ENCODE measurements around the gene P4HA2. TPM values are rescaled to one million over a fixed set of nuclear protein-coding genes. Genes with fewer than 3 reads are reported as not detected.
A peak's percentile ranks its signal among the peaks of the same experiment; 100 is the strongest.

P4HA2 gene
- total RNA-seq, 1 donor from 2014 or later = 13.9 TPM

DNA sequence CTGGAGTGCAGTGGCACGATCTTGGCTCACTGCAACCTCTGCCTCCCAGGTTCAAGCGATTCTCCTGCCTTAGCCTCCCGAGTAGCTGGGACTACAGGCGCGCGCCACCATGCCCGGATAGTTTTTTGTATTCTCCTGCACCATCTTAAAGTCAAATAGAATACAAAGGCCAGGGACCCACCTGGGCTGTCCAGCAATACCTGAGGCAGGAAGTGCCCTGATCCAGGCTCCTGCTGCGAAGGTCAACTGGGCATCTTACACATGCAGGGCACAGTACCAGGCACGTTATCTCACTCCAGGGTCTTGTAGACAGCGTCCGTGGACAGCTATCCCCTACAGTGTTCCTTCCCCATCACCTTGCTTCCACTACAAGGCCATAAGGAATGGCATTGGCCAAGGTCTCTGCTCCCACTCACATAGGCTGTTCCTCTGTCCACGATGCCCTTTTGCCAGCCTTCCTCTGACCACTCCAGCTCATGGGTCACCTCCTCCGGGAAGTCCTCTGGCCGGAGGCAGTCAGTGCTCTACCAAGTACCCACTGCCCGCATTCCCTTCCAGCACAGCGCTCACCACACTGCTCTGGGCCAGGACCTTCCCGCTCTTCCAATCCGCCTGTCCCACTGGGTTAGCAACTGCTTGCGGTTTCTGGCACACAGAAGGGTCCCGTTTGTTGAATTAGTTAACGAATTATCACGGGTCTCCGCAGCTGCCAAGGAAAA is 978 bp downstream of the P4HA2 start:
- FAIRE-seq (no peak), DNase-seq (ENCODE audit: low spot score in 2 of 2) (no peak)

DNA sequence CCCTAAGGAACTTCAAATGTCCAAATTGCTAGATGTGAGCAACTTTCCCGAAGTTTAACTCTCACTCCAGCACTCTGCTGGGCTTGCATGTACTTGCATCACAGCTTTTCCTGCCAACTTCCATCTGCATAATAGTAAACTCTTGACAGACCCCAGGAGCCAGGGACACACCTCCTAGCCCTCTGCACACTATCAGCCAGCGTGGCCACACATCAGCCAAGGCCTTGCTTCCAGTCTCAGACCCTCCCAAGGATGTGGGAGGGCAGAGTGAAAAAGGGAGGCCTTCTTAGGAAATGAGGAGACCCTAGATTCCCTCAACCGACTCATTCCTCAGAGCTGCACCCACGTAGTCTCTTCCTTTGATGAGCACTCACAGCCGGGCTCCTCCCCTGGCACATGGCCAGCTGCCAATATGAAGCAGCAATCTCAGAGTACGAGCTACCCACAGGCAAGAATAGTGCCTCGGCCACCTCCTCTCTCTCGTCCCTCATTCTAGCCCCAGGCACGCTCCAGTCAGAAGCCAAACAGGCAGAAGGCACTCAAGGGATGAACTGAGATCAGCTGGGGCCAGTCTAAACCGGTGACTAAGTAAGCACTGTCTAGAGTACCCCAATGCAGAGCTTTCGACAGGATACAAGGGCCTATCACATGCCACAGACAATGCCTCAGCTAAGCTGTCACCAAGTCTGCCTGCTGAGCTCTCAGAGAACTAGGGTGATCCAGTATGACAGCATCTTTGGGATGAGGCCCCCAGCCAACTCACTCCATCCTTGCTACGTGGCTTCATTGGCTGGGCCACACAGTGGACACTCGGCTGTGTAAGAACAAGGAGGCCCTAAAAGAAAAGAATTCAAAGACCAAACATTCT is 2.3 kb downstream of the P4HA2 start:
- peak in 1 of 2 donors; percentile 50 for DNase-seq (ENCODE audit: low spot score in 2 of 2)
- FAIRE-seq = no peak

DNA sequence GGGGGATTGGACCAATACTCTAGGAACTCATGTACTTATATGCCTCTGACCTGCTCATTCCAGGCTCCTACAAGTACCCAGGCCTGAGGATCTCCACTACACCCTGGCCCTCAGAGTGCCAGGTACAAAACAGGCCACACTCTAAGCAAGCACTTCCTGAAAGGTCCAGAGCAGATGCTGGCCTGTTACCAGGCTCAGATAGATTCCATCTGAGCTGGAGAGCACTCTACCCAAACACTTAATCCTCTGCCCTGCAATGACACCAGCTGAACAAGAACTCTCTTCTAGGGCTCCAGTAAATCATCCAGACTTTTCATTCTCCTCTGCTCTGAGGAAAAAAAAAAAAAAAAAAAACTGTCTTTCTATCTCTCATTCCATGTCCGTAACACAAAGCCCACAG is 2.9 kb downstream of the P4HA2 start:
- DNase-seq (ENCODE audit: low spot score in 2 of 2) (no peak), FAIRE-seq (no peak)

DNA sequence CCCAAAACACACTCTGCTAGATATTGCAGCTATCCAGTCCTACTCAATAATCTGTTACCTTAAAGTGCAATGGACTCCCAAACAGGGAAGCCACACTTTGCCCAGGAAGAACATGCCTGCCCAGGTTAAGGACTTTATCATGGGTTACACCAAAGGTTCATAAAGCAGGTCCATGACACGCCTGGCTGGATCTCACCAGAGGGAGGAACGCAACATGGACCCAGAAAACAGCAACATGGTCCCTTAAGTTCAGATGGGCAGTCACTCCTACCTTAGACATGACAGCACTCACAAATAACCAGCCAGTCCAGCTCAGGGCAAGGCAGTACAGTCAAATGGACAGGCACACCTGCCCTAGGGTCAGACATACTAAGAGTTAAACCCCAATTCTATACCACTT is 3.8 kb downstream of the P4HA2 start:
- FAIRE-seq (no peak), DNase-seq (ENCODE audit: low spot score in 2 of 2) (no peak)

DNA sequence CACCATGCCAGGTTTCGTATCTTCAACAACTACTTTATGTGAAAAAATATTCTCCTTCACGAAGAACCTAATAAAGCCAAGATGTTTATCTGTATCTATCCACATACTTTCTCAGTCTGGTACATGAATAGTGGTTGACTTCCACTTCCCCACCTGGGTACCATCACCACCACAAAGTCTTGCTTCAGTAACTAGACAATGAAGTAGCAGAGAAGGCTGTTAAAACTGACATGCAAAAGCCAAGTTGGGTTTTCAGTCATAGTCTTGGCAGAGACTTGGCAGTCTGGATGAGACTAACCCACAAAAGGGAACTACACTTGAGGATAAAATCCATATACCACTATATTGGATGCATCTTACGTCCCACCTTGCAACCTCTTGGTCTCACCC is 5.0 kb downstream of the P4HA2 start:
- FAIRE-seq (no peak), DNase-seq (ENCODE audit: low spot score in 2 of 2) (no peak)

DNA sequence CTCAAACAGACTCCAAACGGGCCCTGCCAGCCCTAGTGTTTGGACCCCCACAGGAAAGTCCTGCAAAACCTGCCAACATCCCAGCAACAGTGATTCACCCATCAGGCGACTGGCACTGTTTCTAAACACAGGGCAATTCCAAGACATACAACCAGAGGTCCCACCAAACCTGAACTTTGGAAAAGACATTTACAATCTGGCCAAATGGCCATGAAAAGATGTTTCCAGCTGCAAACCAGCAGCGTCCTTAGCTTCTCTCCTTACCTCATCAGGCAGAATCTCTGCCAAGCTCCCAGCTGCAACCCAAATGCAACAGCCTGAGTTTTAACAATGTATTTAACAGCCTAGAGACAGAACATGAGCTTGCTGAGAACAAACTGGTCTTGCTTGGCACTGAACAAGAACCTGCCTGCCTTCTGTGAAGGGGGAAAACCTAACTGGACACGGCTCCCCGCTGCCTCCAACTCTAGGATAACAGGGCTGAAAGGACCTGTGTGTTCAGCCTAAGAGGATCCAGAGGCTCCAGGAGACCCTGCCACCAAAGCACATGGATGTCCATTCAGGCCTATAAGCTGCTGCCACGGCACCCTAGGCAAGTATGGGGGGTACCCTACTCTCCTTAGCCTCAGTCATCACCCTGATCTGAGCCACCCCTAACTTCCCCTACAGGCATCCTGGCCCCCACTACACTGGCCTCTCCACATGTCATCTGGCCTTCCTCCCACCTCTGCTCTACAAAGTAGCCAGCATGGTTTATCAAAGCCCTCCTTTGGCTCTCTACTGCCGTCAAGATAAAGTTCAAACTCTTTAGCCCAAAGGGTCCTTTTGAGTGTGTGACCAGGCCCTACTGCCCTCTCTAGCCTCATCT is 5.6 kb downstream of the P4HA2 start:
- no peak for FAIRE-seq

DNA sequence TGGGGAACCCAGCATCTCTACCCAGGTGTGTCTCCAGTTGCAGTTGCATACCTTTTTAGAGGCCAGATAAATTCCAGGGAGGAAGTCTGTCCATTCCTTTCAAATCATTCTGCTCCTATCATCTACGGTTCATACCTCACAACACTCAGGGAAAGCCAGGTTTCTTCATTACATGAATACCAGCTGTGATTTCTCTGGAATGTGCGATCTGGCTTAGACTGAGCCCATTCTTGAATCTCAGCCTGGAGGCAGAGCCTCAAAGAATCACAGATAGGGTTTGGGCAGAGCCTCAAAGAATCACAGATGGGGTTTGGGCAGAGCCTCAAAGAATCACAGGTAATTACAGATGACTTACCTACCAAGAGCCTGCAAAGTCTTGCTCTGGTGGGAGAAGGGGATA is 7.2 kb downstream of the P4HA2 start:
- DNase-seq (ENCODE audit: low spot score in 2 of 2) (no peak), FAIRE-seq (no peak)

More for the DNA sequence above, 5.6 kb downstream of the P4HA2 start:
- DNase-seq (ENCODE audit: low spot score in 2 of 2) = peak in 1 of 2 donors; percentile 28

DNA sequence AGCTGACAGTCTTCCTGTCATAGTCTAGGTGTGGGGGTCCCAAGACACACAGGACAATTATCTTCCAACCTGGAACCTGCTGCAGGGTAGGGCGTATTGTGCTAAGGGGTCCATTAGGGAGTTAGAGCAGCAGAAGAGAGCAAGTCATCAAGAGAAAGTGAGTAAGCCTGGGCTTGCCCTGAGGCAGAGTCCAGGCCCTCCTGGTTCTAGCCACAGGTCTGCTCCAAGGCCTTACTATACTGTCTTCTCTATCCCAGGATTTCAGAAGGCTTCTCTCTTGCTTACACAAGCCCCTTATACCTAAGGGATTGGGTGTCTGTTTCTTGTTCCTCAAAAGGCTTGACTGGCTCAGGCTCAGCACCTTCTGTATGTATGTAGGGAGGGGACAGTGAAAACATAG is 7.7 kb downstream of the P4HA2 start:
- DNase-seq (ENCODE audit: low spot score in 2 of 2) = no peak
- FAIRE-seq = no peak

DNA sequence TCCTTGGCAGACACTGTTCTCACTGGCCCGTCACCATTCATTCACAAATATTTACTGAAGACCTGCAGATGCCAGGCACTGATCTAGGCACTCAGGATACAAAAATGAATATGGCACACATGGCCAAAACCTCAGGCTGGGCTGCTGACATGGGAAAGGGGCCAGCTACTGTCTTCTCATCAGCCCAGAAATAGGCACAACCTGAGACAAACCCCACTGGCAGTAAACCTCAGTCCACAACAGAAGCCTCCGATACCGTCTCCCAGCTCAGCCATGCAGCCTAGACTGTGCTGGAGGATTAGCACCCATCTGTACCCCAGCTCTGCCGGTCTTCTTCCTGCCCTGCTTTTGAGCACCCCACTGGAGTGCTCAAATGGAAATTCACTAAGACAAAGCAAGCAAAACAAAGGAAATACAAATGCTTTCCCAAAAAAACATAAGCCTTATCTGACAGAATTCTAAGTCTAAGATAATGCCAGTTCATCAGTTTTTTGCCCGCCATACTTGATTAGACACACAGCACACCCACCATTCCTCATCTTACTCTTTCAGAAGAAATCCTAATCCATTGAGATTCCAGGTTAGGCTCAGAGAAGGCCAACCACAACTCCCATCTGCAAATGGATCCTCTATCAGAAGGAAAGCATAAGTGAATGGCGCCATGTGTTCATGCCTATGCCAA is 8.2 kb downstream of the P4HA2 start:
- FAIRE-seq (no peak), DNase-seq (ENCODE audit: low spot score in 2 of 2) (no peak)

DNA sequence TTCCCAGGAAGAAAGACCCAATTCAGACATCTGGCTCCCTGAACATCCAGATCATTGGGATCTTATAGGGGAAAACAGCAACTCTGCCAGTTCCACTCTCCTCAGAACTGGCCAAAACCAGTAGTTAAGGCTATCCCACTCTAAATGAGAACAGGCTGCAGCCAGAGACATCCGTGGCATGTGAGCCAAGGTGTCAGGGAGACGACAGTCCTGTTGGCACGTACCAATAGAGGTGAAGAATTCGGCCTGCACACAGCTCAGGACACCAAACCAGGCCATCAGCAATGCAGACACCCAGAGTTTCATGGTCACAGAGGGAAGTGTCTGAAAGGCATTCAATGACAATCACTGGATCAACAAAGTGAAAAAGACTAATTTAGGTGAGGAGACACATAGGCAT is 9.3 kb downstream of the P4HA2 start:
- FAIRE-seq = no peak
- DNase-seq (ENCODE audit: low spot score in 2 of 2) = no peak

DNA sequence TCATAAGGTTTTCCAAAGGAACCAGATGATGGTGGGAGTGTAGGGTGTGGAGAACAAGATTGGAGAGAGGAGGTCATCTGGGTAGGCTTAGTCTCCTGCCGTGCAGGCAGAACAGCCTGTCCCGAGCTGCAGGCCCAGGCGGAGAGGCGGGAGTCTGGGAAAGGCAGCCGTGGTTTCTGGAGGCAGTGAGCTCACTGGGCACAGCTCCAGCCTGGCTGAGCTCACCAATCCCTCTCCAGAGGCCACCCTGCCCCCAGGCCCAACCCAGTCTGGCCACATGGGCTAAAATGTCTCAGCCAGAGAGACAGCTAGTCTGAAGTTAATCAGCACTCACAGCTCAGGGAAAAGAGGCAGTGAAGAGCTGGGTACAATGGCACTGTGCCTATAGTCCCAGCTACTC is 12.3 kb downstream of the P4HA2 start:
- DNase-seq (ENCODE audit: low spot score in 2 of 2) (peak; percentile 31 to 69), FAIRE-seq (no peak)

DNA sequence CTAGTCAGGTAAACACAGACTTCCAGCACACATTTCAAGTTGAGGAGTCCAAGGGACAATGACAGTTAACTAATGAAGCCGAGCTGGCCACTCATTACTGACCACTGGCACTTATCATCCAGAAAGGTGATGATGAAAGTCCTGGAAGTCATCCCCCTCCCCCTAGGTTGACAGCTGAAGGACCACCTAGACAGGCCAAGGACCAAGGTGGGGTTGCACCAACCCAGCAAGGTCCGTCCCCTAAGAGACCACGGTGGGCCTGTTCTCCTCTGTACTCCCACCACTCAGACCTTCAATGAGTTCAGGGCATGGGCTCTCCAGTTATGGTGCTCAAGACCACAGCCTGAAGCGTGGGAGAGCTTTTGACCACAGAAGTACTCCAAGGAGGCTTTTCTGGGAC is 13.2 kb downstream of the P4HA2 start:
- DNase-seq (ENCODE audit: low spot score in 2 of 2) (no peak), FAIRE-seq (no peak)

DNA sequence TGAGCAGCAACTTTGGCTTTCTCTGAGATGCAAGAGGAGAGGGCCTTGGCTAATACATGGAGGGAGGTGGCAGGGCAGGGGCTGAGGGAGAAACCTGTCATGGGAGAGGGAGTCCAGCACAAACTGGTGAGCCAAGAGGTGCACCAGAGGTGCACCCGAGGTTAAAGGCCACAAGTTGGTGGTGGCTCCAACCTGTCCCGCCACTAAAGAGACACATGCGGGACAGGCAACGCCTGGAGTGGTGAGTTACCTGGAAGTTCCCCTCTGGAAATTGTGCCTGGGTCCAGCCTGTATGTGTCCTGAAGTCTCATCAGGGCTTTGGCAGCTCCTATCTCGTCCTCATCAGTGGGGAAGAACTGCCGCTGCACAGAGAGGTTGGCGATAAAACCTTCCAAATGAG is 14.0 kb downstream of the P4HA2 start:
- no peak for FAIRE-seq

DNA sequence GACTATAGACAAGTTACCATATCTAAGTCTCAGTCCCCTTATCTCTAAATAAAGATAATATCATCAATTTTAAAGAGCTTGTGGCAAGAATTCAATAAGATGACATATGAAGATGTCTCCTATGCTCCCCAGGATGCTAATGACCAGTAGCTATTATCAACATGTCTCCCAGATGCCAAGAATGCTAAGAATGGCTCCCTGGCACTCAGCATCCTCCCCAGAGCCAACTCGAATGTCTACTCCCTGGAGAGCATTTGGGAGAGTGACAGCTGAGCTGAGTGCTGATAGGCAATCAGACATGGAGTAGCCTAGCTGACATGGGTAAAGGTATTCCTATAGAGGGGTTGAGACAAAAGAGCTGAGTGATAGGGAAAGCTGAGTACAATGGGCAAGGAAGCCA is 15.9 kb downstream of the P4HA2 start:
- FAIRE-seq (no peak), DNase-seq (ENCODE audit: low spot score in 2 of 2) (no peak)

More for the DNA sequence above, 14.0 kb downstream of the P4HA2 start:
- no peak for DNase-seq (ENCODE audit: low spot score in 2 of 2)

DNA sequence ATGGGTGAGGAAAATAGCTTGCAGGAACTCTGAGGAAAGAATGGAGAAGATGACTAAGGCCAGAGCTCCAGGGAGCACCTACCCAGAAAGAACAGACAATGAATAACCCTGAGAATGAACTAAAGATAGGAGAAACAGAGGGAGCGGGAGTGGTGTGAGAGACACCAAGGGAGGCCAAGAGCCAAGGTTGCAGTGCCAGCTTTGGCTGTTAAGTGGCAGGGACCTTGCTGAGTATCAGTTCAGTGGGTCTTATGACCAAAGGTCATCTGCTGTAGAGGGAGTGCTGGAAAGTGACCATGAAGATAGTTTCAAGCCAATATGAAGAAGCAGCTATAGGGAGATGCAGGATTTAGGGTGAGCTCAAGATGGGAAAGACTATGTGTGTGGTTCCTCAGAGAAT is 16.7 kb downstream of the P4HA2 start:
- FAIRE-seq = no peak

DNA sequence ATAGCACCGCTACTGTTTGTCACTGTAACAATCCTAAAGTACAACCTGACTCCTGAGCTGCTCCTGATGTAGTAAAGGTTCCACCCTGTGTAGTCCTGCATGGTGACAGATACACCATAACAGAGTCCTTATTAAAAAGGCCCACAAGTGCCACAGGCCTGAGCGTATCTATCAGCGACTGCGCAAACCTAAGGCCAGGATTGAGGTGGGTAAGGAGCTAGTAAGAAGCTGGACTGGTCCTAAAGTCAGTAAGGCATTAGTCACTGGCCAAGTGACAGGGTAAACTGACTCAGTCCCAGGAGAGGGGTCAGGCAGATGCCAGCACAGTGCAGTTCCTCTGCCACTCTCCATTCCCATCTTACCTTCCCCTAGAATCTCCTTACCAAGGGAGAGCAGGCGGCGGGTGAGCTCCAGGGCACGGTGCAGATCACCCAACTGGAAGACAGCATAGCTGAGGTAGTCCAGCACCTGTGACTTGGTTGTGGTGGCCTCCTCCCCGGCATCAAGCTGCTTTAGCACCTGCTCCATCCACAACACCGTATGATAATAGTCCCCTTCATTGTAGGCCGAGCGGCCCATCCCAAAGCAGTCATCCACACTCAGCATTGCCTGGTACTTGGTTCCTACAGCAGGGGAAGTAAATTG is 17.6 kb downstream of the P4HA2 start:
- FAIRE-seq (no peak), DNase-seq (ENCODE audit: low spot score in 2 of 2) (no peak)

More for the DNA sequence above, 16.7 kb downstream of the P4HA2 start:
- no peak for DNase-seq (ENCODE audit: low spot score in 2 of 2)

DNA sequence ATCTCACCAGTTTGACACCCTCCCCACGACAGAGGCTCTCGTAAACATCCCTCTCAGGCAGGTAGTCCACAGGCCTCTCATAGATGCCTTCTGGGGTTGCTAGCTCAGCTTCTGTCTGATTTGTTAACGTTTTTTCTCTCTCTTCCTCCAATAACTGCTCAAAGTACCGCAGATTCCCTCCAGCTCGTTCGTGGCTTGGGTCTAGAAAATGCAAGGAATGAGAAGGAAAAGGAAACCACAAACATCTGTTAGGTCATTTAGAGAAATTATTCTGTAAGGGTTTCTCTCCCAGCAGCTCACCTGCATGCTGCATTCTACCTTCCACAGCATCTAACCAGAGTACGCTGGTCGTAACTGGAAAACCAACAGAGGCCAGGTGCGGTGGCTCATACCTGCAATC is 18.5 kb downstream of the P4HA2 start:
- no peak for FAIRE-seq

DNA sequence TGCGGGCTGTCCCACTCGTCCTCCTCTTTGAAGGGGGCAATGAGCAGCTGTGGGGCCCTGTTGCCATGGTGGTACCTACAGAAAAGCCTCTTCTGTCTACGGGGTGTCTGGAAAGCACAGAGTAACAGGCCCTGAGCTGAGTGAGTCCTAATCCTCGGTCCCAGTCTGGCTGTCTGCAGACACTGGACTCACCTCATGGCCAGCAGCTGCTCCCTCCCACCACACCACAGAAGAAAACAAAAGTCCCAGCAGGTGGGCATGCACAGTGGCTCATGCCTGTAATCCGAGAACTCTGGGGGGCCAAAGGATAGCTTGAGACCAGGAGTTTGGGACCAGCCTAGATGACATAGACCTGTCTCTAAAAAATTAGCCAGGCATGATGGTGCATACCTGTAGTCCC is 19.9 kb downstream of the P4HA2 start:
- DNase-seq (ENCODE audit: low spot score in 2 of 2) (no peak), FAIRE-seq (no peak)

More for the DNA sequence above, 18.5 kb downstream of the P4HA2 start:
- no peak for DNase-seq (ENCODE audit: low spot score in 2 of 2)

DNA sequence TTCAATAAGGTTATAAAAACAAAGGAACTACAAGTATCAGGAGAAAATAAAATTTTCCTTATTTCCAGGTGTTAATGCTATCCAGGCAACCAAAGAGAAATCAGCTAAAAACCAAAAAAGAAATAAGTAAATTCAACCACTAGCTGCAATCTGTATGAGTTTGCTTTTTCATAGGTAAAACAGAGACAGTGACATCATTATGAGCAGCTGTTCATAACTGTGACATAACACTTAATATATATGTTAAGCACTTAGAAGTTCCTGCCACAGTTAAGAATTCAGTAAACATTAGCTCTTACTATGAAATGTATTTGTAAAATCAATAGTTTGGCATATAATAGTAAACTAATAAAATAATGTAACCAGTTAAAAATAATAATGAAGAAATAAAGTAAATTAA is 20.9 kb downstream of the P4HA2 start:
- FAIRE-seq (no peak), DNase-seq (ENCODE audit: low spot score in 2 of 2) (no peak)
